Hepatocyte (in vitro differentiated cells): Measurements from ENCODE around the gene SLX4IP.

Experiments
- CTCF ChIP-seq: fragments of 200-600 bp; sonication (generic); IDR thresholded peaks from 2 replicates; pipeline ENCODE4 v1.5.1; 2016; ENCODE audit warnings: antibody characterized with exemption, mild to moderate bottlenecking; ENCODE audit not compliant: poor library complexity
- EZH2 ChIP-seq: fragments of 200-600 bp; sonication (generic); IDR thresholded peaks from 2 replicates; pipeline ENCODE4 v1.6.1; 2016; ENCODE audit warnings: antibody characterized with exemption, mild to moderate bottlenecking, borderline replicate concordance
- EZH2phosphoT487 ChIP-seq: fragments of 200-600 bp; sonication (generic); IDR thresholded peaks from one replicate; pipeline ENCODE4 v1.6.1; 2018; ENCODE audit warnings: antibody characterized with exemption, mild to moderate bottlenecking, low read depth, moderate library complexity; ENCODE audit not compliant: unreplicated experiment, severe bottlenecking

GRCh38 chr20:10647909-10648308 lies 212.8 kb downstream of the SLX4IP start:
- no peak for TF ChIP-seq EZH2
- no peak for TF ChIP-seq CTCF
- TF ChIP-seq EZH2phosphoT487: no peak
